GM18508 (cell line): ENCODE data around the gene HS6ST1.

Experiments used
- ATAC-seq: cut with Tn5 transposase; IDR thresholded peaks from one replicate; pipeline ENCODE4 v1.9.1; 2021; ENCODE audit warnings: moderate number of reproducible peaks; ENCODE audit not compliant: insufficient read depth, unreplicated experiment

Gene HS6ST1

DNA sequence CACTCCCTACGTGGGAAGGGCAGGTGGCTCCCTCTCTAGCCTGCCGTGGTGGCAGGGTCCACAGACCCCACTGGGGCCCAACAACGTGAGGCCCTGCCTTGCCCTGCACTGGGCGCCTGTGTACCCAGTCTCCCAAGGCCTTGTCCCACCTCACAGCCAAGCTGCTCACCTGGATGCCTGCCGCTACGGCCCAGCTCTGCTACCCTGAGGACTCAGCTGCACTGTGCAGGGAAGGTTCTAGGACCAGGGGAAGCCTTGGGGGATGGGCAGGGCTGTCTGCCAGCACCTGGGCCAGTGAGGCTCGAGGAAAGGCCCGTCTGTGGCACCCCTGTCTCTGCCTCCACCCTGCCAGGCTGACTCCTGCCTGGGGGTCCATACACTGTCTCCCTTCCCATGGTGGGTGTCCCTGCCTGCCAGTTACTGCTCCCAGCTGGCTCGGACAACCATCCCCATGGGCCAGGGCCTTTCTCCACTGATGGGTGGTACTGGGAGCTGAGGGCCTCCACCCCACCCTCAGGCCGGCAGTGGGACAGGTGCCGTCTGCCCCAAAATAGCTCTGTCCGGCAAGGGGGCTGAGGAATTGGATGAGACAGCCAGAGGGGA lies 33.2 kb downstream of the HS6ST1 start:
- ATAC-seq = no peak

DNA sequence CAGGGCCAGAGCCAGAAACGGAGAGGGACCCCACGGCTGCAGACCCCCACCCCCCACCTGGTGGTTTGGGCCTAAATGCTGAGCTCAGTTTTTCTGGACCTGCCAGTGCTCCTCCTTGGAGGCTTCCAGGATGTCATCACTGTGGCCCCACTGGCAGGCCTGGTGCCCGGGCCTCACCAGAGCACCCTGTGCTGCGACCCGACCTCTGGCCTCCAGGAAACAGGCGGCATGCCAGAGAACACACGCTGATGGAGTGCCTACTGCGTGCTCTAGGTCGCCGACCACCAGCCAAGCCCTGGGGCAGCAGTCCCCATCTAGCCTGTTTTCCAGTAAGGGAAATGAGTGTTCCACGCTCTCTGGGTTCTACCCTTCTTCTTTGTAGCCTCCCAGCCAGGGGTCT lies 33.8 kb downstream of the HS6ST1 start:
- no peak for ATAC-seq

- ATAC-seq = no peak
Measured at GRCh38 chr2:128284037-128284441, 34.6 kb downstream of the HS6ST1 start.

DNA sequence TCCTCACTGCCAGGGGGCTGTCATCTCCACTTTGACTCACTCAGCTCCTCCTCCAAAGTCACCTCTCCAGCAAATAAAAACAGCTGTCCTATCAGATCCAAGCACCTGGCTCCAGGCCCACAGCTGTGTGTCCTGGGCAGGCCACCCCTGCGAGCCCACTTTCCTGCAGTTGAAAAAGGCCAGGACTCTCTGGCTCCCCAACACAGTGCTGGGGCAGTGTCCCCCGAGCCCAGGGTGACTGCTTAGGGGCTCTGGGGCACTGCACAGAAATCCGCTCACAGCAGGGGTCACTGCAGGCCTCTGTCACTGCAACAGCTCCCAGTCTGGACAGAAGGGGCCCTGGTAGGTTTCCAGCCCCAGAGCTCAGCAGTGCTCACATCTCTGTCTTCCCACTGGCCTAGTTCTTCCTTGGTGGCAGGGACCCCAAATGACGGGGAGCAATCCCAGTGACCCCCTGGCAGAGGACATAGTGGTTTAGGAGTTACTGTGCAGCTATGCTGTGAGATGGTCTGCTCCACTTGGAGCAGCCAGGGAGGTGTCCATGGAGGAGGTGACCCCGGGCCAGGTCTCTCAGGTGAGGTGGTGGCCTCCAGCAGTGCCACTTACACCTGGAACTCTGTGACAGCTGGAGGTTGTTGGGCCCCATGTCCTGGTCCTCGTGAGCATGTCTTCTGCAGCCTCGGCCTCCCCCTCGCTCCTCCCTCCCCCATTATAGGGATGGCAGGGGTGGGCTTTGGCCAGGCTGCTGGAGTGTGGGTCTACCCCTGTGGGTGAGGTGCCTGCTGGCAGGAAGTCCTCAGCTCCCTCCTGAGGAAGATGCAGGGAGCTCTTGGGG lies 35.5 kb downstream of the HS6ST1 start:
- no peak for ATAC-seq

- ATAC-seq = no peak
Measured at GRCh38 chr2:128282246-128282975, 36.3 kb downstream of the HS6ST1 start.

DNA sequence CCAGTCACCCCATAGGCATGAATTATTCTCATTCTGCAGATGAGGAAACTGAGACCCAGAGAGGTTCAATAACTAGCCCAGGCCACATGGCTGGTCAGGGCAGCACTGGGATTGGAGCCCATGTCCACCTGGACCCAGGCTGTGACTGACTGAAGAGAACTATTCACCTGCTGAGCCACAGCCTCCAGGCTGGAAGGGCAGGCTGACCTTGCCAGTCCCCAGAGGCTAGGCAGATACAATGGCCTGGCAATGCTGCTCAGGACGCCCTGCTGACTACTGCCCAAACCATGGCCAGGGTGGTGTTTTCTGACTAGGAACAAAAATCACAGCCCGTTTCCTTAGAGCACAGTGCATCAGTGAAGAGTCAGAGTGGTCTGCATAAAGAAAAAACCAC lies 36.8 kb downstream of the HS6ST1 start:
- no peak for ATAC-seq

- ATAC-seq = no peak
Measured at GRCh38 chr2:128280901-128281321, 37.8 kb downstream of the HS6ST1 start.

GRCh38 chr2:128280158-128280871 lies 38.4 kb downstream of the HS6ST1 start:
- ATAC-seq = peak; percentile 50

DNA sequence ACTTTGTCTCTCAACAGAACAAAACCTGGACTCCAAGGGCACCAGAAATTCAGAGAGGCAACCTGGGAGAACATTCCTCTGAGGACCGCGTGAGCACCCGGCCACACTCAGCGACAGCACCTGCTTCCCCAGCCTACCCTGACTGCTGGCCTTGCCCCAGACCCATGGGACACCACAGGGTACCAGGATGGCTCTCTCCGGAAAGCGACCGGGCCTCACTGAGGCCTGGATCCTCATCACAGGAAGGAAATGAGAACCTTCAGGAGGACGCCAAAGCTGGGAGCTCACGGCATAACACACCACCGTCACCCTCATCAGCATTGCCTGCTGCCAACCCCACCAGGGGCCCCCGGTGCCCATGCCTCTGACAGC lies 38.9 kb downstream of the HS6ST1 start:
- ATAC-seq = no peak

DNA sequence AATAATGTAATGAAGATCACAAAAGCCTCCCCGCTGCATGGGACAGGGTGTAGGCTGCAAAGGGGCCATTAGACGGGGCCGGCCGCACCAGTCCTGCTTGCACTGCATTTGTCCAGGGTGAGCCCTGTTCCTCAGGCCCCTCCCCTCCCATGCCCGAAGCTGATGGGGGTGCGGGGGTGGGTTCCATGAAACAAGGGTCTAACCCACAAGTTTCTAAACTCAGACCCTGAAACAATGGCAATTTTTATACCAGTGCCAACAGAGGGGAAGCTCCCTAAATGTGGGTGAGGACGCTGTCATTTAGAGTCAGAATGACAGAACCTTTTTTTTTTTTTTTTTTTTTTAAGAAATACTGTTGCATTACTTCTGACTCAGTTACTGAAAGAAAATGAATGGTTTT lies 39.7 kb downstream of the HS6ST1 start:
- ATAC-seq = no peak

GRCh38 chr2:128277961-128278681 lies 40.5 kb downstream of the HS6ST1 start:
- ATAC-seq = no peak

GRCh38 chr2:128276878-128277675 lies 41.6 kb downstream of the HS6ST1 start:
- ATAC-seq = no peak

DNA sequence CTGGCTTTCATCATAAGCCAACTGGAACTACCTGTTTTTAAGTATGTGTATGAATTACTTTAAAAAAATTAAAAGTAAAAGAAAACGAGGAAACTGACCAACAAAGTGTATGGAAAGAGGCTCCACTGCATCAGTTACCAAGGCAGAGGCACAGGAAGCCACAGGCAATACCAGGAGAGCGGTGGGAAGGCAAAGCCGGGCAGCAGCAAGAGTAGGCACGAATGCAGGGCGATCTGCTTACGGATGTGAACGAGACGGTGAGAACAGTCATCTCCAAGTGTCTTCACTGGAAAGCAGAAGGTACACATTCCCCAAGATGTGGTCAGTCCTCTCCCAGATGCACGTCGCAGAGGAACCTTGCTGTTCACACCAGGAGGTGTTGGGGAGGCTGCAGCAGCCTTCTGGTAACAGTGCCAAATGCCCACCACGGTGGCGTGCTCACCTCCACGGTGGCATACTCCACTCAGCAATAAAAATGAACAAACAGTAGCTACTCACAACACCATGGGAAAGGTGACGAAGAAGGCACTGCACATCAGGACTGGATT lies 43.1 kb downstream of the HS6ST1 start:
- ATAC-seq = no peak

DNA sequence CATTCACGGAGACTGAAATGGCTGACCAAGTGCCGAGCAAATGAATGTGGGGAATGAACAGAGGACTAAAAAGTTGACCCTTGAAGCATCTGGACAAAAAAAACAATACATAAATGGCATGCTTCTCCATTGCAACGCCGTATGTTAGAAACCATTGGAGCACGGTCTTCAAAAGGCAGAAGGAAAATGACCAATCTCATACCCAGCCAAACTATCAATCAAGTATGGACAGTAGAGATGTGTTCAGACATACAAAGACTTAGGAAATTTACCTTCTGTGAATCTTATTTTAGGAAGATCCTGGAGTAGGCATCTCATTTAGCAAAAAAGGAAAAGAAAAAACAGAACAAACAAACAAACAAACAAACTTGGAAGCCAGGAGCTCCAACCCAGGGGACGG lies 44.5 kb downstream of the HS6ST1 start:
- no peak for ATAC-seq

DNA sequence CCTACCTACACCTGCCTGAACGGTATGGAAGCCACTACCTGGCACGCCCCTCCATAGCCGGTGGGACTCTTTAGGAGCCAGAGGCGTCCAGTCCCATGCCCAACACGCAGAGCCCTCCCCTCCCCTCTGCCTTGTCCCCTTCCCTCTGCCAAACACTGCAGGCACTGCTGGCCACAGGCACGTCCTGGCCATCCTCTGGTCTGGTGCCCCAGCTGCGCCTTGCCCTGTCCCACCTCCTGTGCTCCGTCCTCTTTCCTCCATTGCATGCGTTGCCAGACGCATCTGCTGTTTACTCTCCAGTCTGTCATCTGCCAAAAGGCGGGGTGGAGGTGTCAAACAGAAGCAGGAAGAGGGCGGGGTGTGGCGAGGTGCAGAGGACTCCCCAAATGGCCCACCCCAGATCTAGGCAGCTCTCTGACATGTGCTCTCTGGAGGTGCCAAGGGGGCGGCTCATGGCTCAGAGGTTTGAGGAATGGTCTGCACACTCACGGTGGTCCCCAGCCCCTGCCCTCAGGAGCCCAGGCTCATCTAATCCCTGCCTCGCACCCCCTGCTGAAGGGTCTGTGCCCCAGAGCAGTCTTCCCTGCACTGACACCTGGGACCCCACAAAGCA lies 45.1 kb downstream of the HS6ST1 start:
- no peak for ATAC-seq

DNA sequence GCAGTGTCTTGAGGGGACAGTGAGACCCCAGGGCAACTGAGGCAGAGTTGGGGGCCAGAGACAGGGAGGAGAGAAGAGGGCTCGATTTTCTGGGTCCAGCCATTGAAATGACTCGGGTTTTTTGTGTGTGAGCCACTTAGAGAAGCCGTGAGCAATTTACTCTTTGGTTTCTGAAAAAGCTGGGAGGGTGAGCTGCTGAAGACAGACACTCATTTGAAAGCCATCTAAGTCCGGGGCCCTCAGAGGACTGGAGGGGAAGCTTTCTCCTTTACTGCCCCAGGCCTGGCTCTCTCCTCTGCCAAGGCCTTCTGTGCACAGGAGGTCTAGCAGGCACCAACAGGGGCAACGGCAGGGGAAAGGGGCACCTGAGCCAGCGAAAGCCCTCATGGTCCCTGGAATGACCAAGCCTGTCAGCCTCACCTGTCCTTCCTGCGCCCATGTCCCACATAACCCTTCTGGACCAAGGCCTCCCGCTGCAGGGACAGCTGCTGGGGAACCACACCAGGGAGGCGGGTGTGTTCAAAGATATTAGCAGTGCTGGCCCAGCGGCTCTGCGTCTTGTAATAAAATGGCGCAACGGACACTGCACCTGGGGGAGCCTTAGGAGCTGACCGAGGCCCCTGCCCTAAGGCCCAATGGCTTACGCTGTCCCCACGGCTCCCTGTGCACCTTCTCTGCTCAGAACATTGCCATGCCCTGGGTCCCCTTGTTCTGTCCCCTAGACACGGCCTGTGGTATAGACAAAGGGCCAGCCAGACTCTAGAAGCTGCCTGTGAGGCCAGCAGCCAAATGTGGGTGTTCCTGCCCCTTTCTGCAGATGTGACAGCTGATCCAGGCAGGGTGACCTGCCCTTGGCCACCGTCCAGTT lies 45.8 kb downstream of the HS6ST1 start:
- ATAC-seq = no peak

- no peak for ATAC-seq
Measured at GRCh38 chr2:128271911-128272600, 46.6 kb downstream of the HS6ST1 start.
